Astrocyte (in vitro differentiated cells and primary cell): ENCODE data around the gene TSHZ1. TPM values are rescaled to one million over a fixed set of nuclear protein-coding genes. Genes with fewer than 3 reads are reported as not detected.

Experiments used
- DNase-seq: peaks from one replicate; pipeline ENCODE4 v3.0.0-alpha.2; 2010; ENCODE audit warnings: low read depth
- FAIRE-seq: peaks from 2 replicates; lab custom pipeline; 2011; peaks lifted over from hg19 to GRCh38; lab: Jason Lieb, UNC
- H2AFZ ChIP-seq: 2 replicates; pipeline ENCODE4 v1.6.0; 2012; ENCODE audit warnings: low read depth, low read length, inconsistent platforms
- H3K27ac ChIP-seq: 2 replicates; pipeline ENCODE4 v1.5.1; 2011; ENCODE audit warnings: low read depth, low read length, inconsistent platforms
- H3K27me3 ChIP-seq: 2 replicates; pipeline ENCODE4 v1.6.0; 2011; ENCODE audit warnings: low read length, inconsistent platforms; ENCODE audit not compliant: insufficient read depth
- H3K36me3 ChIP-seq: 2 replicates; pipeline ENCODE4 v1.5.1; 2011; ENCODE audit warnings: low read length, inconsistent platforms; ENCODE audit not compliant: insufficient read depth
- H3K4me1 ChIP-seq: 2 replicates; pipeline ENCODE4 v1.5.1; 2011; ENCODE audit warnings: low read length, inconsistent platforms; ENCODE audit not compliant: insufficient read depth
- H3K4me2 ChIP-seq: 2 replicates; pipeline ENCODE4 v1.6.0; 2012; ENCODE audit warnings: low read length, inconsistent platforms
- H3K4me3 ChIP-seq: 2 replicates; pipeline ENCODE4 v1.5.1; 2011; ENCODE audit warnings: low read depth, mild to moderate bottlenecking, low read length, inconsistent platforms; ENCODE audit not compliant: insufficient read depth
- H3K79me2 ChIP-seq: 2 replicates; pipeline ENCODE4 v1.6.0; 2012; ENCODE audit warnings: mild to moderate bottlenecking, low read length, inconsistent platforms; ENCODE audit not compliant: insufficient read depth
- H3K9ac ChIP-seq: 2 replicates; pipeline ENCODE4 v1.6.0; 2012; ENCODE audit warnings: mild to moderate bottlenecking, low read length, inconsistent platforms
- H3K9me3 ChIP-seq: 2 replicates; pipeline ENCODE4 v1.5.1; 2012; ENCODE audit warnings: low read depth, mild to moderate bottlenecking, low read length, inconsistent platforms; ENCODE audit not compliant: insufficient read depth
- H4K20me1 ChIP-seq: 2 replicates; pipeline ENCODE4 v1.6.0; 2012; ENCODE audit warnings: low read length, inconsistent platforms; ENCODE audit not compliant: insufficient read depth
- H3K27ac Mint-ChIP-seq: one replicate; pipeline ENCODE4 v1.8.0; 2021; ENCODE audit warnings: mild to moderate bottlenecking, mixed read lengths; ENCODE audit not compliant: unreplicated experiment
- H3K27me3 Mint-ChIP-seq: one replicate; pipeline ENCODE4 v1.8.0; 2021; ENCODE audit warnings: low read depth, mixed read lengths; ENCODE audit not compliant: unreplicated experiment
- H3K36me3 Mint-ChIP-seq: one replicate; pipeline ENCODE4 v1.8.0; 2021; ENCODE audit warnings: low read depth, mixed read lengths; ENCODE audit not compliant: unreplicated experiment
- H3K4me1 Mint-ChIP-seq: one replicate; pipeline ENCODE4 v1.8.0; 2021; ENCODE audit warnings: low read depth, mixed read lengths; ENCODE audit not compliant: unreplicated experiment
- H3K4me3 Mint-ChIP-seq: one replicate; pipeline ENCODE4 v1.8.0; 2021; ENCODE audit warnings: mild to moderate bottlenecking, moderate library complexity, mixed read lengths; ENCODE audit not compliant: unreplicated experiment
- H3K9me3 Mint-ChIP-seq: one replicate; pipeline ENCODE4 v1.8.0; 2021; ENCODE audit warnings: mild to moderate bottlenecking, mixed read lengths; ENCODE audit not compliant: unreplicated experiment
- CTCF ChIP-seq: IDR thresholded peaks from 2 replicates; pipeline ENCODE4 v1.5.1; 2011; ENCODE audit warnings: low read depth, mild to moderate bottlenecking, inconsistent platforms, low read length, moderate library complexity; ENCODE audit not compliant: insufficient read depth
- EZH2 ChIP-seq: IDR thresholded peaks from 2 replicates; pipeline ENCODE4 v1.6.1; 2012; ENCODE audit warnings: mild to moderate bottlenecking, low read length, inconsistent platforms; ENCODE audit not compliant: insufficient read depth
- total RNA-seq: library from RNA; stranded (reverse); gene quantifications from 2 replicates; pipeline ENCODE4 v1.2.1, GENCODE V29; 2021

Gene TSHZ1
- total RNA-seq, 1 donor from 2014 or later: 2.9 TPM

GRCh38 chr18:75291460-75291859, 80.9 kb downstream of the TSHZ1 start:
- no peaks in the 10 kb centered on the region for H3K9me3 Mint-ChIP-seq
- H4K20me1 ChIP-seq: no peaks in the 10 kb centered on the region
- no peak overlapping the region for H3K27ac ChIP-seq
- no peaks in the 10 kb centered on the region for H3K4me1 ChIP-seq
- H3K9ac ChIP-seq: no peak overlapping the region
- no peaks in the 10 kb centered on the region for H3K27me3 ChIP-seq
- H3K36me3 Mint-ChIP-seq: peaks cover 6% of the 10 kb centered on the region
- H3K79me2 ChIP-seq: no peaks in the 10 kb centered on the region
- H2AFZ ChIP-seq: no peak overlapping the region
- DNase-seq (no peak), FAIRE-seq (no peak)
- H3K36me3 ChIP-seq: no peaks in the 10 kb centered on the region
- TF ChIP-seq CTCF (no peak), EZH2 (no peak)
- H3K4me1 Mint-ChIP-seq: no peaks in the 10 kb centered on the region
- no peak overlapping the region for H3K4me3 Mint-ChIP-seq
- no peak overlapping the region for H3K27ac Mint-ChIP-seq
- H3K4me2 ChIP-seq: no peak overlapping the region
- no peaks in the 10 kb centered on the region for H3K9me3 ChIP-seq
- H3K27me3 Mint-ChIP-seq: peaks cover 2% of the 10 kb centered on the region
- no peak overlapping the region for H3K4me3 ChIP-seq

- H3K4me1 Mint-ChIP-seq: no peaks in the 10 kb centered on the region
- no peaks in the 10 kb centered on the region for H3K36me3 Mint-ChIP-seq
- H3K27ac Mint-ChIP-seq: no peak overlapping the region
- Histone ChIP-seq H3K27me3 (peaks cover 2% of the 10 kb centered on the region), H3K27ac (no peak overlapping the region), H3K36me3 (no peaks in the 10 kb centered on the region), H3K4me3 (no peak overlapping the region), H3K9ac (no peak overlapping the region), H3K4me1 (no peaks in the 10 kb centered on the region), H4K20me1 (no peaks in the 10 kb centered on the region), H3K79me2 (no peaks in the 10 kb centered on the region), H3K9me3 (no peaks in the 10 kb centered on the region), H3K4me2 (no peak overlapping the region), H2AFZ (no peak overlapping the region)
- FAIRE-seq (peak; percentile 23), DNase-seq (peak; percentile 60)
- peaks cover 11% of the 10 kb centered on the region for H3K27me3 Mint-ChIP-seq
- TF ChIP-seq CTCF: no peak
- no peak overlapping the region for H3K4me3 Mint-ChIP-seq
- H3K9me3 Mint-ChIP-seq: no peaks in the 10 kb centered on the region
Observed at GRCh38 chr18:75293591-75293990, 83.0 kb downstream of the TSHZ1 start.

GRCh38 chr18:75297731-75298130, 87.1 kb downstream of the TSHZ1 start:
- Histone ChIP-seq H3K27ac (no peak overlapping the region), H3K36me3 (no peaks in the 10 kb centered on the region), H3K4me1 (no peaks in the 10 kb centered on the region), H3K27me3 (peaks cover 2% of the 10 kb centered on the region), H3K4me2 (no peak overlapping the region), H2AFZ (no peak overlapping the region), H3K9ac (no peak overlapping the region), H4K20me1 (no peaks in the 10 kb centered on the region), H3K9me3 (no peaks in the 10 kb centered on the region), H3K4me3 (no peak overlapping the region), H3K79me2 (no peaks in the 10 kb centered on the region)
- Mint-ChIP-seq H3K9me3 (no peaks in the 10 kb centered on the region), H3K27ac (no peak overlapping the region), H3K36me3 (no peaks in the 10 kb centered on the region), H3K27me3 (peaks cover 11% of the 10 kb centered on the region), H3K4me3 (no peak overlapping the region), H3K4me1 (no peaks in the 10 kb centered on the region)
- no peak for DNase-seq
- TF ChIP-seq CTCF (no peak), EZH2 (no peak)
- FAIRE-seq: no peak
